Endothelial cell of umbilical vein (primary cell): ENCODE data around the gene HPCAL4. TPM values are rescaled to one million over a fixed set of nuclear protein-coding genes. Genes with fewer than 3 reads are reported as not detected.

Experiments used
- BruUV-seq: library from RNA; stranded (reverse); fragments of 400-500 nt; replicated peaks from 2 replicates; lab custom pipeline; 2021; lab: Mats Ljungman, UMichigan
- CTCF ChIA-PET: fragments of 300-600, 350-600 bp; sonication (Branson Sonifier 250); formaldehyde crosslinking; loops from one replicate; lab custom pipeline; 2021; ENCODE audit warnings: antibody characterized with exemption, inconsistent platforms; lab: Charles Lee
- POLR2A ChIA-PET: fragments of 300-600, 350-600 bp; sonication (Branson Sonifier 250); formaldehyde crosslinking; loops from one replicate; lab custom pipeline; 2021; ENCODE audit warnings: antibody characterized with exemption, inconsistent platforms; lab: Charles Lee
- DNase-seq: peaks from one replicate; pipeline ENCODE4 v3.0.0-alpha.2; 2011; ENCODE audit warnings: low read depth, low spot score
- FAIRE-seq: peaks from 2 replicates; lab custom pipeline; 2011; peaks lifted over from hg19 to GRCh38; lab: Jason Lieb, UNC
- H2AFZ ChIP-seq: 2 replicates; pipeline ENCODE4 v1.6.0; 2012; ENCODE audit warnings: low read depth, low read length, control low read depth, inconsistent platforms
- H3K27ac ChIP-seq: 2 replicates; pipeline ENCODE4 v1.5.1; 2011; ENCODE audit warnings: low read depth, mild to moderate bottlenecking, control low read depth, low read length, moderate library complexity; ENCODE audit not compliant: insufficient read depth
- H3K27me3 ChIP-seq, 2 experiments: 2 replicates each; pipeline versions ENCODE4 v1.6.0 to v1.6.1; 2011; ENCODE audit warnings: low read length in 2 of 2, mixed read lengths in 1 of 2; ENCODE audit not compliant: control insufficient read depth in 2 of 2, insufficient read depth in 2 of 2
- H3K36me3 ChIP-seq, 2 experiments: 2 replicates in 1 of 2; 3 replicates in 1 of 2; pipeline ENCODE4 v1.5.1; 2011; ENCODE audit warnings: low read length in 2 of 2, mild to moderate bottlenecking in 1 of 2, moderate library complexity in 1 of 2; ENCODE audit not compliant: control insufficient read depth in 2 of 2, insufficient read depth in 2 of 2; ENCODE audit errors: extremely low read depth in 1 of 2
- H3K4me1 ChIP-seq: 3 replicates; pipeline ENCODE4 v1.5.1; 2011; ENCODE audit warnings: mild to moderate bottlenecking, low read length; ENCODE audit not compliant: control insufficient read depth, insufficient read depth; ENCODE audit errors: extremely low read depth
- H3K4me2 ChIP-seq: 2 replicates; pipeline ENCODE4 v1.6.1; 2011; ENCODE audit warnings: low read length, control low read depth, mixed read lengths; ENCODE audit not compliant: insufficient read depth
- H3K4me3 ChIP-seq, 3 experiments: fragments of 200-600 bp in 1 of 3; sonication (generic), shearing (Covaris generic) in 1 of 3; replicated peaks in 1 of 3; 2 replicates each; pipeline ENCODE4 v1.5.1; 2011 to 2016; ENCODE audit warnings: control low read depth in 3 of 3, low read length in 3 of 3, mild to moderate bottlenecking in 2 of 3, inconsistent platforms in 1 of 3, low read depth in 1 of 3, moderate library complexity in 1 of 3; ENCODE audit not compliant: insufficient read depth in 1 of 3
- H3K79me2 ChIP-seq: 2 replicates; pipeline ENCODE4 v1.6.0; 2012; ENCODE audit warnings: low read length, inconsistent platforms; ENCODE audit not compliant: control insufficient read depth, insufficient read depth
- H3K9ac ChIP-seq: replicated peaks from 2 replicates; pipeline ENCODE3; 2011; ENCODE audit warnings: low read length, control low read depth; ENCODE audit not compliant: insufficient read depth; ENCODE audit errors: extremely low read depth
- H3K9me1 ChIP-seq: replicated peaks from 3 replicates; pipeline ENCODE4 v1.6.0; 2011; ENCODE audit warnings: mild to moderate bottlenecking, low read length; ENCODE audit not compliant: control insufficient read depth, insufficient read depth; ENCODE audit errors: extremely low read depth
- H3K9me3 ChIP-seq: replicated peaks from 2 replicates; pipeline ENCODE4 v1.5.1; 2012; ENCODE audit warnings: low read length, inconsistent platforms; ENCODE audit not compliant: control insufficient read depth, insufficient read depth
- H4K20me1 ChIP-seq: replicated peaks from 2 replicates; pipeline ENCODE3; 2011; ENCODE audit warnings: mild to moderate bottlenecking, low read length; ENCODE audit not compliant: control insufficient read depth, insufficient read depth; ENCODE audit errors: extremely low read depth
- EZH2 ChIP-seq: IDR thresholded peaks from 2 replicates; pipeline ENCODE4 v1.6.1; 2012; ENCODE audit warnings: borderline replicate concordance, low read depth, mild to moderate bottlenecking, moderate library complexity, low read length, inconsistent platforms; ENCODE audit not compliant: severe bottlenecking
- FOS ChIP-seq: IDR thresholded peaks from 2 replicates; pipeline ENCODE4 v1.6.1; 2011; ENCODE audit warnings: mild to moderate bottlenecking, low read length, moderate library complexity, borderline replicate concordance; ENCODE audit not compliant: insufficient read depth
- GATA2 ChIP-seq: IDR thresholded peaks from 2 replicates; pipeline ENCODE4 v1.7.0; 2011; ENCODE audit warnings: low read depth, mild to moderate bottlenecking, moderate library complexity, mixed read lengths, low read length; ENCODE audit not compliant: insufficient read length, insufficient read depth
- JUN ChIP-seq: IDR thresholded peaks from 2 replicates; pipeline ENCODE4 v1.6.1; 2011; ENCODE audit warnings: borderline replicate concordance, low read depth; ENCODE audit not compliant: insufficient read length, insufficient read depth
- MYC ChIP-seq: IDR thresholded peaks from one replicate; pipeline ENCODE4 v1.6.1; 2011; ENCODE audit warnings: mild to moderate bottlenecking, low read depth, low read length
- POLR2A ChIP-seq: IDR thresholded peaks from 2 replicates; pipeline ENCODE4 v1.6.1; 2012; ENCODE audit warnings: low read depth, mild to moderate bottlenecking, control low read depth, low read length
- POLR2AphosphoS5 ChIP-seq: IDR thresholded peaks from 2 replicates; pipeline ENCODE4 v1.6.1; 2012; ENCODE audit warnings: low read depth, mild to moderate bottlenecking, control low read depth, low read length, moderate library complexity; ENCODE audit not compliant: insufficient read depth
- dilution Hi-C: fragments of 300-500 bp; cut with MboI; formaldehyde crosslinking; loops from one replicate; pipeline ENCODE4 v1.15.0; 2019; ENCODE audit warnings: low sequenced_read_pairs; ENCODE audit not compliant: extremely low pct_ligation_motif_present
- intact Hi-C: fragments of 100-400 bp; cut with micrococcal nuclease; formaldehyde crosslinking; loops from one replicate; pipeline ENCODE4 v1.10.0; 2022
- polyA plus RNA-seq, 4 experiments: library from polyadenylated mRNA; depleted of rRNA in 3 of 4; stranded (reverse) in 3 of 4; unstranded in 1 of 4; fragments of >200 nt; gene quantifications; 2 replicates each; pipeline versions ENCODE4 v1.2.1 to v1.2.3, GENCODE V29; 2011 to 2012; ENCODE audit warnings: missing spikeins in 1 of 4
- total RNA-seq: library from RNA; stranded (reverse); gene quantifications from 2 replicates; pipeline ENCODE4 v1.2.3, GENCODE V29; 2021
- TF ChIP-seq, protein P1 (sequence below): IDR thresholded peaks from 2 replicates; pipeline ENCODE4 v1.6.1; 2011; ENCODE audit not compliant: insufficient read depth, insufficient read length
- TF ChIP-seq, protein P2 (sequence below), 2 donors: IDR thresholded peaks; 1 replicate in 1 of 2; 2 replicates in 1 of 2; pipeline ENCODE4 v1.5.1; 2011; ENCODE audit warnings: low read length in 2 of 2, mild to moderate bottlenecking in 2 of 2, moderate library complexity in 2 of 2, control low read depth in 1 of 2, inconsistent platforms in 1 of 2, low read depth in 1 of 2; ENCODE audit not compliant: insufficient read depth in 1 of 2; ENCODE audit errors: extremely low read depth in 1 of 2

The HPCAL4 gene
- total and polyA plus RNA-seq, 2 donors (not counting 3 experiments of a cell fraction or from before 2014, with no cell fraction given) = not detected

DNA sequence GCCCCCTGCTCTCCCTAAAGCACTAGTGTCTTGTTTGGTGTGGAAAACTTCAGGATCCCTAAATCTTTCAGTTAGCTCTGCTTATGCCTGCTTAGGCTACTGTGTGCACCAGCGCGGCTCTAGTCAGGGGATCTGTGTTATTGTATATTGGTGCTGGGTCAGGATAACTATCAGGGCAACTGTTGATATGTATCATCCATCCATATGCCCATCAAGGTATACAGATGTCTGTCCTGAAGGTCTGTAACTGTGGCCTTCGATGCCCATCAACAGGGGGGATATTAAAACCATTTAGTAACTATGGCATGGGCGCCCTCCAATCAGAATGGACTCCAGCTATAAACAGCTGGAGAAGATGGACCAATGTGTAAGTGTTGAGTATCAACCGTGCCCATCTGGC, 31.7 kb downstream of the HPCAL4 start:
- ChIA-PET POLR2A (no interaction called here), CTCF (interaction anchor here (0.6 to 9.7 kb wide), 8 partner anchors 10 to 561 kb away, joined by 3 to 440 read pairs (median 7); partner anchors contain the start of gene NT5C1A)
- Histone ChIP-seq H2AFZ (no peak overlapping the region), H3K27me3 (peaks cover 3 to 9% of the 10 kb centered on the region in 2 experiments), H3K9me3 (no peaks in the 10 kb centered on the region), H3K36me3 (no peaks in the 10 kb centered on the region), H3K4me2 (no peak overlapping the region), H3K4me1 (no peaks in the 10 kb centered on the region), H3K9me1 (no peaks in the 10 kb centered on the region), H3K4me3 (no peak overlapping the region), H4K20me1 (no peaks in the 10 kb centered on the region), H3K9ac (no peak overlapping the region), H3K79me2 (no peaks in the 10 kb centered on the region), H3K27ac (no peak overlapping the region)
- TF ChIP-seq FOS (no peak), MYC (no peak), JUN (no peak), POLR2AphosphoS5 (no peak), GATA2 (no peak), POLR2A (no peak), EZH2 (no peak)
- TF ChIP-seq, protein P1, sequence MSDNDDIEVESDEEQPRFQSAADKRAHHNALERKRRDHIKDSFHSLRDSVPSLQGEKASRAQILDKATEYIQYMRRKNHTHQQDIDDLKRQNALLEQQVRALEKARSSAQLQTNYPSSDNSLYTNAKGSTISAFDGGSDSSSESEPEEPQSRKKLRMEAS = no peak
- TF ChIP-seq, protein P2, sequence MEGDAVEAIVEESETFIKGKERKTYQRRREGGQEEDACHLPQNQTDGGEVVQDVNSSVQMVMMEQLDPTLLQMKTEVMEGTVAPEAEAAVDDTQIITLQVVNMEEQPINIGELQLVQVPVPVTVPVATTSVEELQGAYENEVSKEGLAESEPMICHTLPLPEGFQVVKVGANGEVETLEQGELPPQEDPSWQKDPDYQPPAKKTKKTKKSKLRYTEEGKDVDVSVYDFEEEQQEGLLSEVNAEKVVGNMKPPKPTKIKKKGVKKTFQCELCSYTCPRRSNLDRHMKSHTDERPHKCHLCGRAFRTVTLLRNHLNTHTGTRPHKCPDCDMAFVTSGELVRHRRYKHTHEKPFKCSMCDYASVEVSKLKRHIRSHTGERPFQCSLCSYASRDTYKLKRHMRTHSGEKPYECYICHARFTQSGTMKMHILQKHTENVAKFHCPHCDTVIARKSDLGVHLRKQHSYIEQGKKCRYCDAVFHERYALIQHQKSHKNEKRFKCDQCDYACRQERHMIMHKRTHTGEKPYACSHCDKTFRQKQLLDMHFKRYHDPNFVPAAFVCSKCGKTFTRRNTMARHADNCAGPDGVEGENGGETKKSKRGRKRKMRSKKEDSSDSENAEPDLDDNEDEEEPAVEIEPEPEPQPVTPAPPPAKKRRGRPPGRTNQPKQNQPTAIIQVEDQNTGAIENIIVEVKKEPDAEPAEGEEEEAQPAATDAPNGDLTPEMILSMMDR (IDR thresholded peaks at IDR 0.05; ENCODE audit: extremely low read depth in 1 of 2, insufficient read depth in 1 of 2, low read depth in 1 of 2, low read length in 2 of 2) = no peak
- FAIRE-seq (no peak), DNase-seq (no peak)
- BruUV-seq = no TSS peak
- dilution Hi-C loops (no loop called here), intact Hi-C loops (no loop called here)
